SU-DHL-6 (cell line): ENCODE measurements around the gene NCS1.

Experiments used
- CTCF ChIP-seq: fragments of 200-600 bp; sonication (generic); IDR thresholded peaks from one replicate; pipeline ENCODE4 v1.5.1; 2017; ENCODE audit warnings: antibody characterized with exemption, mild to moderate bottlenecking, low read length, moderate library complexity; ENCODE audit not compliant: insufficient read depth, poor library complexity, severe bottlenecking
- EZH2phosphoT487 ChIP-seq: fragments of 200-600 bp; sonication (generic), shearing (Covaris generic); conservative IDR thresholded peaks from 2 replicates; pipeline ENCODE4 v1.6.1; 2018; ENCODE audit warnings: mild to moderate bottlenecking, antibody characterized with exemption, low read length, moderate library complexity, mixed read lengths

DNA sequence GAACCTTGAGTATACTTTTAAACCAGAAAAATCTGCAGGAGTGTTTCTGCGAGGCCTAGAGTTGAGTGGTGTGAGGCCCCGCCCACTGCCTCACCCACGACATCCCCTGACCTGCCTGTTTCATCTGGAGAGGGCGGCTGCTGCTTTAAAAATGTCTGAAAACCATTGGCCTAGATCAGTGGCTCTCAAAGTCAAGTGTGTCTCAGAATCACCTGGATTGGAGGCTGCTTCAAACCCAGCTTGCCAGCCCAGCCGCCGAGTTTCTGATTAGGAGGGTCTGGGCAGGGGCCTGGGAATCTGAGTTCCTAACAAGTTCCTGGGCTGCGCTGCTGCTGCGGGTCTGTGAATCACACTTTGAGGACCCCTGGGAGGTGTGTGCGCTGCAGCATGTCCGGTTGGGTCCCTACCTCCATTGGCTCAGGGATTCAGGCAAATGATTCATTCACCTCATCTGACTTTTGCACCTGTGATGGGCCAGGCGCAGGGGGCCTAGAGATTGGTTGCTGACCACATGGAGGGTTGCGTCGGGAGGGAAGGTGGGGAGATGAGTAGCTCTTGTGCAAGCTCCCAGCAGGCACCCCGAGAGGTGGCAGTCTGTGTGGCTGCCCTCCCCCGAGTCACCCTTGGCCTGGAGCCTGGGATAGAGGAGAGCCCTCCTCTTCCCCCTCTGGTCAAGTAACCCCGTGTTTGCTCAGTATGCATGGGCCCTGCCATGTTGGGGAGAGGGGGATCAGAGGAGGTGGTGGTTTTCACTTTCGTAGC is 65.7 kb downstream of the NCS1 start:
- TF ChIP-seq CTCF (no peak), EZH2phosphoT487 (no peak)
